Measurements from ENCODE around the gene COPS8.

COPS8 gene

GRCh38 chr2:237085248-237086221 is at the start of gene COPS8:
TSS of gene COPS8 (plus strand) at chr2:237085889. CDS start at chr2:237085965, 76 bp downstream.
- peak; percentile 74 for DNase-seq (ENCODE audit: low read depth)
- TF ChIP-seq CTCF (conservative IDR thresholded peaks at IDR 0.05; ENCODE audit: low read depth, low read length) = peak; percentile 29

GRCh38 chr2:237039301-237040031 is 46.2 kb upstream of the COPS8 start:
- H3K4me3 ChIP-seq (ENCODE audit: low read length) = no peak overlapping the region
- no peak for TF ChIP-seq CTCF (conservative IDR thresholded peaks at IDR 0.05; ENCODE audit: low read depth, low read length)
- DNase-seq (ENCODE audit: low read depth) = no peak

More at GRCh38 chr2:237085248-237086221, at the start of gene COPS8:
- peak within 1 kb of the TSS; percentile 96 for H3K4me3 ChIP-seq (ENCODE audit: low read length)

GRCh38 chr2:237041231-237041630 is 44.5 kb upstream of the COPS8 start:
- no peak for TF ChIP-seq CTCF (conservative IDR thresholded peaks at IDR 0.05; ENCODE audit: low read depth, low read length)
- no peak for DNase-seq (ENCODE audit: low read depth)
- no peak overlapping the region for H3K4me3 ChIP-seq (ENCODE audit: low read length)

DNA sequence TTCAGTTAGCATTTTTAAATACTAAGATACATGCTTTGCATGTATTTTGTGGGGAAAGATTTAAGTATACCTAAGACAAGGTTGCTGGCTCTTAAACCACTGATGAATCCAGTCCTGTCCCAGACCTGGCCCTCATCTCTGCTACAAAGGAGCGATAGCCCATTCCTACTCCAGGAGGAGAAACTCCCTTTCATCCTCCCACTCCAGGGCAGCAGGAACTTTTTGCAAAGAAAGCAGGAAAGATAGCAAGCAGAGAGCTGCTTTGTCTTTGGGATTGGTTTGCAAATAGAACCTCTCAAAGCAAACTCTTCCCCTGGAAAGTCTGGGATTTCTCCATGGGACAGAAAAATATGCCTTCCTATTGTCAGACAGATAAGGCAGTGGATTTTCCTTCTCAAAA is 43.6 kb upstream of the COPS8 start:
- DNase-seq (ENCODE audit: low read depth) = no peak
- H3K4me3 ChIP-seq (ENCODE audit: low read length) = no peak overlapping the region
- TF ChIP-seq CTCF (conservative IDR thresholded peaks at IDR 0.05; ENCODE audit: low read depth, low read length) = no peak

DNA sequence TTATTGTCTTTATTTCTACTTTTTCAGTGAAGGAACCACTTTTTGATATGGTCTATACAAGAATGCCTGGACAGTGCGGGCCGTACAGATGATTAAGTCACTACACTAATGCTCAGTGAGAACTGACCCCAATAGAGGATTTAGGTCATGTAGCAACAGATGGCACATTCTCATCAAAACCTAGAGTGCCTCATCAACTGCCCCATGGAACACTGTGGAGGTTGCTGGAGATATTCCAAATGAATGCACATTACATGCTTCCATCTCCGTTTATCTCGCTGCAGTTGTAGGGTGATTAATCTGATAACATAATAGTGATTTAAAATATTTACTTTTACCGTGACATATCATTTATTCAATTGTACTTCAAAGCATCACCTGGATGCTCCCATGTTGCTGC is 41.8 kb upstream of the COPS8 start:
- no peak for TF ChIP-seq CTCF (conservative IDR thresholded peaks at IDR 0.05; ENCODE audit: low read depth, low read length)

DNA sequence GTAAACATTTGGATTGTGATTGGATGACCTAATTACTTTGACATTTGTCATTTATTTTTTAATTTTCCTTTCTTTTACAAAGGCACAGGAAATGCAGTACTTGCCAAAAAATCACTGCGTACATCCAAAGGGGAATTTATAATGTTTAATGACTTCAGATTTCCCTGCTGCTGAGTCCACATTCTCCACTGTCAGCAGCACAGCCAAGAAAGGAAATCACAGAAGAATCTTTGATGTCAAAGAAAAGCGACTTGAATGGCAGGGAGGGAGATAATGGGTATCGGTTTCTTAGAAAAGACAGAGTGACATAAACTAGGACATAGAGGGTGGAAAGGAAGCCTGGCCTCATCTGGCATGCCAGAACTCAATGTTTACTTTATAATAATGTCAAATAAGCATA is 41.4 kb upstream of the COPS8 start:
- no peak for TF ChIP-seq CTCF (conservative IDR thresholded peaks at IDR 0.05; ENCODE audit: low read depth, low read length)
- no peak overlapping the region for H3K4me3 ChIP-seq (ENCODE audit: low read length)
- DNase-seq (ENCODE audit: low read depth) = no peak

More for the DNA sequence above, 41.8 kb upstream of the COPS8 start:
- DNase-seq (ENCODE audit: low read depth) = no peak
- H3K4me3 ChIP-seq (ENCODE audit: low read length) = no peak overlapping the region

Data from retinal pigment epithelial cell (primary cell).